ENCODE data around the gene SIPA1. TPM values are rescaled to one million over a fixed set of nuclear protein-coding genes. Genes with fewer than 3 reads are reported as not detected.

SIPA1 gene
- total RNA-seq, 1 experiment from 2014 or later: 105 TPM

- POLR2A ChIA-PET: no interaction called here
- Histone ChIP-seq H4K20me1 (ENCODE audit: insufficient read depth) (no peaks in the 10 kb centered on the region), H3K4me1 (ENCODE audit: control insufficient read depth in 1 of 2, insufficient read depth in 2 of 2, low read length in 2 of 2) (peaks cover 11% of the 10 kb centered on the region in 2 experiments; a peak in 3 of 4 replicates), H3K27ac (ENCODE audit: low read depth, low read length) (no peak overlapping the region), H2AFZ (ENCODE audit: low read depth, low read length, poor library complexity, severe bottlenecking) (no peak overlapping the region), H3K9me3 (ENCODE audit: control insufficient read depth in 1 of 2, insufficient read depth in 1 of 2, low read depth in 1 of 2, low read length in 2 of 2) (no peaks in the 10 kb centered on the region), H3K36me3 (ENCODE audit: control insufficient read depth in 1 of 2, insufficient read depth in 2 of 2, low read length in 2 of 2) (no peaks in the 10 kb centered on the region), H3K4me3 (replicated peaks in 1 of 2; ENCODE audit: low read depth in 1 of 2, low read length in 2 of 2) (no peak overlapping the region), H3K9ac (ENCODE audit: low read length) (no peak overlapping the region), H3K79me2 (ENCODE audit: insufficient read depth, low read length) (no peaks in the 10 kb centered on the region), H3K27me3 (ENCODE audit: insufficient read depth, low read length) (no peaks in the 10 kb centered on the region), H3K4me2 (ENCODE audit: low read length) (no peak overlapping the region), H3K9me2 (ENCODE audit: insufficient read depth) (no peaks in the 10 kb centered on the region)
- ATAC-seq (no peak), DNase-seq (ENCODE audit: low read depth, low spot score) (no peak)
- intact Hi-C loops (cut with micrococcal nuclease): no loop called here
- CTCF ChIA-PET: no interaction called here
- TF ChIP-seq CEBPB (IDR thresholded peaks at IDR 0.05; ENCODE audit: low read depth): no peak
- TF ChIP-seq FOSL1 (IDR thresholded peaks at IDR 0.05; ENCODE audit: low read depth): no peak
- TF ChIP-seq ATF3 (IDR thresholded peaks at IDR 0.05): no peak
- no peak for TF ChIP-seq EZH2phosphoT487 (IDR thresholded peaks at IDR 0.05; ENCODE audit: borderline replicate concordance)
- no peak for TF ChIP-seq ZFX (IDR thresholded peaks at IDR 0.05)
- no peak for TF ChIP-seq SP1 (IDR thresholded peaks at IDR 0.05; ENCODE audit: low read depth)
- TF ChIP-seq EZH2 (IDR thresholded peaks at IDR 0.05): no peak
- TF ChIP-seq RAD21 (IDR thresholded peaks at IDR 0.05; ENCODE audit: low read depth): no peak
- no peak for TF ChIP-seq TCF7L2 (IDR thresholded peaks at IDR 0.05; ENCODE audit: borderline replicate concordance, extremely low read depth, insufficient read depth, insufficient read length)
- TF ChIP-seq POLR2AphosphoS5 (IDR thresholded peaks at IDR 0.05; ENCODE audit: low read depth, low read length): no peak
- no peak for TF ChIP-seq CTCF (IDR thresholded peaks at IDR 0.05 in 2 of 3, conservative IDR thresholded peaks at IDR 0.05 in 1 of 3; ENCODE audit: borderline replicate concordance in 1 of 3, insufficient read depth in 1 of 3, low read depth in 2 of 3, low read length in 2 of 3)
- TF ChIP-seq ELF1 (IDR thresholded peaks at IDR 0.05; ENCODE audit: borderline replicate concordance, low read depth): no peak
- TF ChIP-seq EGR1 (IDR thresholded peaks at IDR 0.05; ENCODE audit: low read depth): no peak
- no peak for TF ChIP-seq SRF (IDR thresholded peaks at IDR 0.05; ENCODE audit: low read depth)
- RAD21 ChIA-PET (ENCODE audit: low non-redundant PET in 1 of 2, low total read pairs in 2 of 2, uncharacterized antibody in 2 of 2, unreplicated experiment in 2 of 2): no interaction called here
- no TSS peak for BruUV-seq (replicated peaks)
Observed at GRCh38 chr11:65692367-65692766, 54.5 kb downstream of the SIPA1 start.

Measured in HCT116 (cell line).